GM12878 (cell line): ENCODE measurements around the gene RORC. TPM values are rescaled to one million over a fixed set of nuclear protein-coding genes. Genes with fewer than 3 reads are reported as not detected.

Source experiments
- ATAC-seq: fragments of 200-7000 bp; cut with Tn5 transposase; 3 replicates; pipeline ENCODE4 v1.9.1; 2020; ENCODE audit warnings: mild to moderate bottlenecking, moderate library complexity
- BruUV-seq: library from RNA; stranded (reverse); fragments of 400-500 nt; replicated peaks from 2 replicates; lab custom pipeline; 2021; lab: Mats Ljungman, UMichigan
- CTCF ChIA-PET: fragments of 300-600 bp; sonication (Branson Sonifier 250); formaldehyde crosslinking; extraction: SDS; loops from one replicate; lab custom pipeline; 2021; ENCODE audit warnings: inconsistent platforms; lab: Yijun Ruan, JAX
- POLR2A ChIA-PET: fragments of 350-600 bp; formaldehyde crosslinking; extraction: SDS; loops from one replicate; lab custom pipeline; 2021; ENCODE audit warnings: inconsistent platforms; lab: Charles Lee
- RAD21 ChIA-PET: fragments of 300-600 bp; sonication (Branson Sonifier 250); formaldehyde crosslinking; loops from one replicate; lab custom pipeline; 2023; ENCODE audit warnings: antibody characterized with exemption; ENCODE audit not compliant: unreplicated experiment; lab: Charles Lee
- SMC1A ChIA-PET: fragments of 300-600 bp; sonication (Branson Sonifier 250); formaldehyde crosslinking; loops from one replicate; lab custom pipeline; 2023; ENCODE audit not compliant: unreplicated experiment, uncharacterized antibody; lab: Charles Lee
- DNase-seq: peaks from one replicate; pipeline ENCODE4 v3.0.0-alpha.2; 2011; ENCODE audit warnings: low read depth, low spot score
- FAIRE-seq: peaks from 3 replicates; lab custom pipeline; 2011; peaks lifted over from hg19 to GRCh38; lab: Jason Lieb, UNC
- H2AFZ ChIP-seq: 2 replicates; pipeline ENCODE4 v1.6.0; 2011; ENCODE audit warnings: low read depth, low read length, control low read depth; ENCODE audit not compliant: control insufficient read depth
- H3K27ac ChIP-seq: 2 replicates; pipeline ENCODE4 v1.5.1; 2011; ENCODE audit warnings: control low read depth; ENCODE audit not compliant: control insufficient read depth, insufficient read depth
- H3K27me3 ChIP-seq, 2 experiments: replicated peaks in 1 of 2; 2 replicates each; pipeline versions ENCODE4 v1.6.0 to v1.6.1; 2011; ENCODE audit warnings: low read length in 1 of 2; ENCODE audit not compliant: control insufficient read depth in 2 of 2, insufficient read depth in 2 of 2
- H3K36me3 ChIP-seq, 2 experiments: 2 replicates each; pipeline ENCODE4 v1.5.1; 2011; ENCODE audit warnings: low read length in 1 of 2; ENCODE audit not compliant: control insufficient read depth in 2 of 2, insufficient read depth in 2 of 2
- H3K4me1 ChIP-seq: 2 replicates; pipeline ENCODE4 v1.6.1; 2011; ENCODE audit warnings: mild to moderate bottlenecking, low read length, moderate library complexity, mixed read lengths; ENCODE audit not compliant: control insufficient read depth, insufficient read depth
- H3K4me2 ChIP-seq: 2 replicates; pipeline ENCODE4 v1.6.0; 2011; ENCODE audit warnings: control low read depth; ENCODE audit not compliant: control insufficient read depth, insufficient read depth
- H3K4me3 ChIP-seq: fragments of 200-600 bp; sonication (generic); 2 replicates; pipeline ENCODE4 v1.5.1; 2016
- H3K79me2 ChIP-seq: 2 replicates; pipeline ENCODE4 v1.6.0; 2011; ENCODE audit warnings: low read length; ENCODE audit not compliant: control insufficient read depth, insufficient read depth
- H3K9ac ChIP-seq: 2 replicates; pipeline ENCODE4 v1.8.0; 2011; ENCODE audit warnings: low read length, control low read depth, mixed read lengths; ENCODE audit not compliant: control insufficient read depth, insufficient read depth
- H3K9me3 ChIP-seq: replicated peaks from 3 replicates; pipeline ENCODE4 v1.5.1; 2011; ENCODE audit warnings: mild to moderate bottlenecking, low read length; ENCODE audit not compliant: control insufficient read depth, insufficient read depth
- H4K20me1 ChIP-seq: 2 replicates; pipeline ENCODE4 v1.6.0; 2011; ENCODE audit not compliant: control insufficient read depth, insufficient read depth
- ASH2L ChIP-seq: fragments of 300-600, 200-600 bp; sonication (generic); IDR thresholded peaks from 2 replicates; pipeline ENCODE4 v1.6.1; 2017; ENCODE audit warnings: low read depth, mild to moderate bottlenecking, borderline replicate concordance
- CEBPB ChIP-seq, 2 experiments: fragments of 150-350 bp in 1 of 2; IDR thresholded peaks; 2 replicates each; pipeline ENCODE4 v1.6.1; 2012 to 2014; ENCODE audit warnings: low read depth in 2 of 2, low read length in 2 of 2, borderline replicate concordance in 1 of 2, inconsistent platforms in 1 of 2
- HDAC6 ChIP-seq: fragments of 200-600 bp; sonication (generic); IDR thresholded peaks from one replicate; pipeline ENCODE4 v1.8.0; 2017; ENCODE audit warnings: antibody characterized with exemption; ENCODE audit not compliant: unreplicated experiment
- JUND ChIP-seq: IDR thresholded peaks from 2 replicates; pipeline ENCODE4 v1.6.1; 2012; ENCODE audit warnings: low read depth, mild to moderate bottlenecking, low read length, improper control_type of control experiment, moderate library complexity
- KLF5 ChIP-seq: fragments of 450-650 bp; IDR thresholded peaks from 2 replicates; pipeline ENCODE4 v1.6.1; 2014; ENCODE audit warnings: mild to moderate bottlenecking; ENCODE audit not compliant: partially characterized antibody
- MYB ChIP-seq: fragments of 150-350 bp; IDR thresholded peaks from 2 replicates; pipeline ENCODE4 v1.6.1; 2014; ENCODE audit warnings: mild to moderate bottlenecking, low read depth, low read length, borderline replicate concordance
- POLR2AphosphoS5 ChIP-seq: IDR thresholded peaks from 2 replicates; pipeline ENCODE4 v1.6.1; 2011; ENCODE audit warnings: mild to moderate bottlenecking, low read length, inconsistent platforms
- POU2F2 ChIP-seq: IDR thresholded peaks from 3 replicates; pipeline ENCODE4 v1.6.1; 2011; ENCODE audit warnings: low read depth, mild to moderate bottlenecking, low read length, borderline replicate concordance
- SRF ChIP-seq, 2 experiments: IDR thresholded peaks; 2 replicates each; pipeline ENCODE4 v1.6.1; 2011; ENCODE audit warnings: low read depth in 2 of 2, low read length in 2 of 2, mild to moderate bottlenecking in 1 of 2, moderate library complexity in 1 of 2
- SUPT20H ChIP-seq: IDR thresholded peaks from 2 replicates; pipeline ENCODE4 v1.6.1; 2011; ENCODE audit warnings: low read depth, mild to moderate bottlenecking, low read length, moderate library complexity, borderline replicate concordance; ENCODE audit not compliant: control insufficient read depth
- SUZ12 ChIP-seq: fragments of 200-600 bp; sonication (generic); IDR thresholded peaks from one replicate; pipeline ENCODE4 v1.6.1; 2018; ENCODE audit warnings: antibody characterized with exemption, mild to moderate bottlenecking; ENCODE audit not compliant: unreplicated experiment
- WGBS: methylation state at CpG from one replicate; pipeline ENCODE4 v1.1.6; 2016; ENCODE audit warnings: low lambda C conversion rate; ENCODE audit not compliant: insufficient replicate concordance, insufficient coverage; ENCODE audit errors: missing lambda C conversion rate; 5-methylcytosine and 5-hydroxymethylcytosine counted together
- in situ Hi-C: fragments of 300-500 bp; cut with MboI; formaldehyde crosslinking; loops from 9 replicates; pipeline ENCODE4 v1.14.3; 2018; ENCODE audit warnings: mixed read lengths
- intact Hi-C: fragments of 100-400 bp; cut with micrococcal nuclease; formaldehyde crosslinking; loops from one replicate; pipeline ENCODE4 v1.14.2; 2022; ENCODE audit not compliant: unreplicated experiment
- polyA plus RNA-seq, 11 experiments: library from polyadenylated mRNA; depleted of rRNA in 4 of 11; unstranded in 6 of 11; stranded (reverse) in 5 of 11; fragments of >200 nt; fragmentation: Nextera tagmentation in 4 of 11; fragmentation: Illumina TruSeq in 1 of 11; extraction: Ambion mirVana in 4 of 11; extraction: Trizol in 1 of 11; gene quantifications; 1 replicate in 1 of 11; 2 replicates in 10 of 11; pipeline versions ENCODE4 v1.2.1 to v1.2.3, GENCODE V29; 2011 to 2016; ENCODE audit warnings: inconsistent platforms in 2 of 11, missing spikeins in 2 of 11, low read depth in 1 of 11
- total RNA-seq, 4 experiments: library from RNA; depleted of rRNA in 3 of 4; stranded (reverse); fragments of >200 nt in 3 of 4; fragmentation: Illumina TruSeq in 1 of 4; extraction: Trizol in 1 of 4; gene quantifications; 2 replicates each; pipeline versions ENCODE4 v1.2.1 to v1.2.3, GENCODE V29; 2013 to 2021
- TF ChIP-seq, protein P1 (sequence below): fragments of 450-650 bp; IDR thresholded peaks from 2 replicates; pipeline ENCODE4 v1.6.1; 2017; ENCODE audit warnings: borderline replicate concordance
- TF ChIP-seq, protein P2 (sequence below): IDR thresholded peaks from 2 replicates; pipeline ENCODE4 v1.6.1; 2012; ENCODE audit warnings: low read depth, low read length, improper control_type of control experiment
- TF ChIP-seq, protein P3 (sequence below): fragments of 450-650 bp; IDR thresholded peaks from 2 replicates; pipeline ENCODE4 v1.6.1; 2017; ENCODE audit warnings: mild to moderate bottlenecking, moderate library complexity
- TF ChIP-seq, protein P4 (sequence below): IDR thresholded peaks from 2 replicates; pipeline ENCODE4 v1.6.1; 2012; ENCODE audit warnings: low read length, inconsistent platforms
- TF ChIP-seq, protein P5 (sequence below): fragments of 150-350 bp; IDR thresholded peaks from 2 replicates; pipeline ENCODE4 v1.6.1; 2014; ENCODE audit warnings: mild to moderate bottlenecking, low read depth, low read length

The RORC gene
- total and polyA plus RNA-seq, 10 of the 15 experiments (the other 5 are each of a cell fraction or from before 2014, with no cell fraction given), result not detected

DNA sequence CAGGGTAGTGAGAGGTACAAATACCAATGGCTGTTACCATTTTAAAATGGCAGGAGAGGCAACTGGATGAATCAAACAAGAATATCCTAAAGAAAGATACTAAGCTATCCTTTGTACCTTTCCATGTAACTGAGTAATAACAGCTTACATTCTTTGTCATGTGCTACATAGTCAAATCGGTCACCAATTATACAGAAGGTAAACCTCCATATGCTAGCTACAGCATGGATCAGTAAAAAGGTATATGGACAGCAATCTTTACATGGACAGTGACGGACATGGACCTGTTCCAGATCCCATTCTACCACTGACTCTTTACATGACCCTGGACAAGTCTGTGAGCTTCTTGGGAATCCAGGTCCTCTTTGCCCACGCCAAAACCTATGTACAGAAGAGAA lies 54.9 kb downstream of the RORC start:
- Histone ChIP-seq H3K4me1 (no peaks in the 10 kb centered on the region), H3K4me3 (no peak overlapping the region), H3K79me2 (no peaks in the 10 kb centered on the region), H4K20me1 (no peaks in the 10 kb centered on the region), H3K36me3 (no peaks in the 10 kb centered on the region), H2AFZ (no peak overlapping the region), H3K4me2 (no peak overlapping the region), H3K27ac (no peak overlapping the region), H3K9me3 (no peaks in the 10 kb centered on the region), H3K9ac (no peak overlapping the region), H3K27me3 (no peaks in the 10 kb centered on the region)
- RAD21 ChIA-PET, result no interaction called here
- CTCF ChIA-PET, result interaction anchor here (1.5 kb wide), 1 partner anchor 13 kb away, joined by 8 read pairs; no protein-coding TSS in a partner anchor
- FAIRE-seq (no peak), DNase-seq (no peak), ATAC-seq (no peak)
- intact Hi-C loops (no loop called here), in situ Hi-C loops (no loop called here)
- 63% methylated on average over 3 of the region's 3 CpGs for WGBS
- no TSS peak for BruUV-seq
- POLR2A ChIA-PET, result no interaction called here
- SMC1A ChIA-PET, result interaction anchor here (1.2 kb wide), 1 partner anchor 14 kb away, joined by 3 read pairs; the partner anchor contains the start of gene MRPL9
- TF ChIP-seq, protein P1, sequence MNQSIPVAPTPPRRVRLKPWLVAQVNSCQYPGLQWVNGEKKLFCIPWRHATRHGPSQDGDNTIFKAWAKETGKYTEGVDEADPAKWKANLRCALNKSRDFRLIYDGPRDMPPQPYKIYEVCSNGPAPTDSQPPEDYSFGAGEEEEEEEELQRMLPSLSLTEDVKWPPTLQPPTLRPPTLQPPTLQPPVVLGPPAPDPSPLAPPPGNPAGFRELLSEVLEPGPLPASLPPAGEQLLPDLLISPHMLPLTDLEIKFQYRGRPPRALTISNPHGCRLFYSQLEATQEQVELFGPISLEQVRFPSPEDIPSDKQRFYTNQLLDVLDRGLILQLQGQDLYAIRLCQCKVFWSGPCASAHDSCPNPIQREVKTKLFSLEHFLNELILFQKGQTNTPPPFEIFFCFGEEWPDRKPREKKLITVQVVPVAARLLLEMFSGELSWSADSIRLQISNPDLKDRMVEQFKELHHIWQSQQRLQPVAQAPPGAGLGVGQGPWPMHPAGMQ, result no peak
- TF ChIP-seq MYB (no peak), POLR2AphosphoS5 (no peak), CEBPB (IDR thresholded peaks at IDR 0.05; ENCODE audit: borderline replicate concordance in 1 of 2, low read depth in 2 of 2, low read length in 2 of 2) (no peak), HDAC6 (no peak), SRF (IDR thresholded peaks at IDR 0.05; ENCODE audit: low read depth in 2 of 2, low read length in 2 of 2) (no peak), POU2F2 (no peak), SUZ12 (no peak), JUND (no peak), ASH2L (no peak), KLF5 (no peak), SUPT20H (no peak)
- TF ChIP-seq, protein P2, sequence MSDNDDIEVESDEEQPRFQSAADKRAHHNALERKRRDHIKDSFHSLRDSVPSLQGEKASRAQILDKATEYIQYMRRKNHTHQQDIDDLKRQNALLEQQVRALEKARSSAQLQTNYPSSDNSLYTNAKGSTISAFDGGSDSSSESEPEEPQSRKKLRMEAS, result no peak
- TF ChIP-seq, protein P3, sequence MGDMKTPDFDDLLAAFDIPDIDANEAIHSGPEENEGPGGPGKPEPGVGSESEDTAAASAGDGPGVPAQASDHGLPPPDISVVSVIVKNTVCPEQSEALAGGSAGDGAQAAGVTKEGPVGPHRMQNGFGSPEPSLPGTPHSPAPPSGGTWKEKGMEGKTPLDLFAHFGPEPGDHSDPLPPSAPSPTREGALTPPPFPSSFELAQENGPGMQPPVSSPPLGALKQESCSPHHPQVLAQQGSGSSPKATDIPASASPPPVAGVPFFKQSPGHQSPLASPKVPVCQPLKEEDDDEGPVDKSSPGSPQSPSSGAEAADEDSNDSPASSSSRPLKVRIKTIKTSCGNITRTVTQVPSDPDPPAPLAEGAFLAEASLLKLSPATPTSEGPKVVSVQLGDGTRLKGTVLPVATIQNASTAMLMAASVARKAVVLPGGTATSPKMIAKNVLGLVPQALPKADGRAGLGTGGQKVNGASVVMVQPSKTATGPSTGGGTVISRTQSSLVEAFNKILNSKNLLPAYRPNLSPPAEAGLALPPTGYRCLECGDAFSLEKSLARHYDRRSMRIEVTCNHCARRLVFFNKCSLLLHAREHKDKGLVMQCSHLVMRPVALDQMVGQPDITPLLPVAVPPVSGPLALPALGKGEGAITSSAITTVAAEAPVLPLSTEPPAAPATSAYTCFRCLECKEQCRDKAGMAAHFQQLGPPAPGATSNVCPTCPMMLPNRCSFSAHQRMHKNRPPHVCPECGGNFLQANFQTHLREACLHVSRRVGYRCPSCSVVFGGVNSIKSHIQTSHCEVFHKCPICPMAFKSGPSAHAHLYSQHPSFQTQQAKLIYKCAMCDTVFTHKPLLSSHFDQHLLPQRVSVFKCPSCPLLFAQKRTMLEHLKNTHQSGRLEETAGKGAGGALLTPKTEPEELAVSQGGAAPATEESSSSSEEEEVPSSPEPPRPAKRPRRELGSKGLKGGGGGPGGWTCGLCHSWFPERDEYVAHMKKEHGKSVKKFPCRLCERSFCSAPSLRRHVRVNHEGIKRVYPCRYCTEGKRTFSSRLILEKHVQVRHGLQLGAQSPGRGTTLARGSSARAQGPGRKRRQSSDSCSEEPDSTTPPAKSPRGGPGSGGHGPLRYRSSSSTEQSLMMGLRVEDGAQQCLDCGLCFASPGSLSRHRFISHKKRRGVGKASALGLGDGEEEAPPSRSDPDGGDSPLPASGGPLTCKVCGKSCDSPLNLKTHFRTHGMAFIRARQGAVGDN, result no peak
- TF ChIP-seq, protein P4, sequence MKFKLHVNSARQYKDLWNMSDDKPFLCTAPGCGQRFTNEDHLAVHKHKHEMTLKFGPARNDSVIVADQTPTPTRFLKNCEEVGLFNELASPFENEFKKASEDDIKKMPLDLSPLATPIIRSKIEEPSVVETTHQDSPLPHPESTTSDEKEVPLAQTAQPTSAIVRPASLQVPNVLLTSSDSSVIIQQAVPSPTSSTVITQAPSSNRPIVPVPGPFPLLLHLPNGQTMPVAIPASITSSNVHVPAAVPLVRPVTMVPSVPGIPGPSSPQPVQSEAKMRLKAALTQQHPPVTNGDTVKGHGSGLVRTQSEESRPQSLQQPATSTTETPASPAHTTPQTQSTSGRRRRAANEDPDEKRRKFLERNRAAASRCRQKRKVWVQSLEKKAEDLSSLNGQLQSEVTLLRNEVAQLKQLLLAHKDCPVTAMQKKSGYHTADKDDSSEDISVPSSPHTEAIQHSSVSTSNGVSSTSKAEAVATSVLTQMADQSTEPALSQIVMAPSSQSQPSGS, result no peak
- TF ChIP-seq, protein P5, sequence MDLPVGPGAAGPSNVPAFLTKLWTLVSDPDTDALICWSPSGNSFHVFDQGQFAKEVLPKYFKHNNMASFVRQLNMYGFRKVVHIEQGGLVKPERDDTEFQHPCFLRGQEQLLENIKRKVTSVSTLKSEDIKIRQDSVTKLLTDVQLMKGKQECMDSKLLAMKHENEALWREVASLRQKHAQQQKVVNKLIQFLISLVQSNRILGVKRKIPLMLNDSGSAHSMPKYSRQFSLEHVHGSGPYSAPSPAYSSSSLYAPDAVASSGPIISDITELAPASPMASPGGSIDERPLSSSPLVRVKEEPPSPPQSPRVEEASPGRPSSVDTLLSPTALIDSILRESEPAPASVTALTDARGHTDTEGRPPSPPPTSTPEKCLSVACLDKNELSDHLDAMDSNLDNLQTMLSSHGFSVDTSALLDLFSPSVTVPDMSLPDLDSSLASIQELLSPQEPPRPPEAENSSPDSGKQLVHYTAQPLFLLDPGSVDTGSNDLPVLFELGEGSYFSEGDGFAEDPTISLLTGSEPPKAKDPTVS, result no peak
